GM19468 (cell line): Measurements from ENCODE around the gene DHDH.

Experiments
- ATAC-seq: cut with Tn5 transposase; IDR thresholded peaks from one replicate; pipeline ENCODE4 v1.9.1; 2021; ENCODE audit warnings: mild to moderate bottlenecking, moderate library complexity, moderate number of reproducible peaks; ENCODE audit not compliant: unreplicated experiment; ENCODE audit errors: extremely low read depth

The DHDH gene

DNA sequence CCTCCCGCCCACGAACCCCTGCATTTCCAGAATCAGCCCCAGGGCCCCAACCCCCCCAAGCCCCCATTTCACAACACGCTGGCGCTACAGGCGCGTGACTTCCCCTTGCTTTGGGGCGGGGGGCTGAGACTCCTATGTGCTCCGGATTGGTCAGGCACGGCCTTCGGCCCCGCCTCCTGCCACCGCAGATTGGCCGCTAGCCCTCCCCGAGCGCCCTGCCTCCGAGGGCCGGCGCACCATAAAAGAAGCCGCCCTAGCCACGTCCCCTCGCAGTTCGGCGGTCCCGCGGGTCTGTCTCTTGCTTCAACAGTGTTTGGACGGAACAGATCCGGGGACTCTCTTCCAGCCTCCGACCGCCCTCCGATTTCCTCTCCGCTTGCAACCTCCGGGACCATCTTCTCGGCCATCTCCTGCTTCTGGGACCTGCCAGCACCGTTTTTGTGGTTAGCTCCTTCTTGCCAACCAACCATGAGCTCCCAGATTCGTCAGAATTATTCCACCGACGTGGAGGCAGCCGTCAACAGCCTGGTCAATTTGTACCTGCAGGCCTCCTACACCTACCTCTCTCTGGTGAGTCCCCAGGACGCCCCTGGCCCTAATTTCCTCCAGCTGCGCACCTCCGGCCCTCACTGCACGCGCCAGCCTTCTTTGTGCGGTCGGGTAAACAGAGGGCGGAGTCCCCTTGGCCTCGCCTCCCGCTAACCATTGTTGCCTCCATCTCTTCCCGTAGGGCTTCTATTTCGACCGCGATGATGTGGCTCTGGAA, 31.7 kb downstream of the DHDH start, which contains the start of gene FTL:
Gene FTL (plus strand): TSS at position 270 of the 766 bp plus-strand sequence. CDS start 199 bp downstream, at position 469.
- ATAC-seq = peak; percentile 37

DNA sequence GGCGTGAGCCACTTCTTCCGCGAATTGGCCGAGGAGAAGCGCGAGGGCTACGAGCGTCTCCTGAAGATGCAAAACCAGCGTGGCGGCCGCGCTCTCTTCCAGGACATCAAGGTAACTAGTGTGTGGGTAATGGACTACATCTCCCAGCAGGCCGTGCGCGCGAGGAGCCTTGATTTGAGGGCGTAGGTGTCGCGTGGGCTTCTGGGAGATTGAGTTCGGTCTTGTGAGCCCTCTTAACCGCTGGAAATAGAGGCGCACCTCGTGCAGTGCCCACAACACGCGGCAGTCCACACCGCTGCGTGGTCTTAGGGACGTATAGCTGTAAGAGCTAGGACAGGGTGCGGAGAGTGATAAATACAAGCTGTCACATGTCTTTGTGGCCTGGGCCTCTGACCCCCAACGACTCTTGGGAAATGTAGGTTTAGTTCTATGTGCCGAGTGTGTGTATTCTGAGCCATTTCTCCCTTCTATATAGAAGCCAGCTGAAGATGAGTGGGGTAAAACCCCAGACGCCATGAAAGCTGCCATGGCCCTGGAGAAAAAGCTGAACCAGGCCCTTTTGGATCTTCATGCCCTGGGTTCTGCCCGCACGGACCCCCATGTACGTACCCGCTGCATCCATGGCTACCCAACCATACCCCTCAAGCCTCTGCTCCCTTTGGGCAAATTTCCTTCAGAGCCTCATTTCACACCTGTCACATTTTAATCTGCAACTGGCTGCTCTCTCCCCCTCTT, 32.5 kb downstream of the DHDH start:
- no peak for ATAC-seq

DNA sequence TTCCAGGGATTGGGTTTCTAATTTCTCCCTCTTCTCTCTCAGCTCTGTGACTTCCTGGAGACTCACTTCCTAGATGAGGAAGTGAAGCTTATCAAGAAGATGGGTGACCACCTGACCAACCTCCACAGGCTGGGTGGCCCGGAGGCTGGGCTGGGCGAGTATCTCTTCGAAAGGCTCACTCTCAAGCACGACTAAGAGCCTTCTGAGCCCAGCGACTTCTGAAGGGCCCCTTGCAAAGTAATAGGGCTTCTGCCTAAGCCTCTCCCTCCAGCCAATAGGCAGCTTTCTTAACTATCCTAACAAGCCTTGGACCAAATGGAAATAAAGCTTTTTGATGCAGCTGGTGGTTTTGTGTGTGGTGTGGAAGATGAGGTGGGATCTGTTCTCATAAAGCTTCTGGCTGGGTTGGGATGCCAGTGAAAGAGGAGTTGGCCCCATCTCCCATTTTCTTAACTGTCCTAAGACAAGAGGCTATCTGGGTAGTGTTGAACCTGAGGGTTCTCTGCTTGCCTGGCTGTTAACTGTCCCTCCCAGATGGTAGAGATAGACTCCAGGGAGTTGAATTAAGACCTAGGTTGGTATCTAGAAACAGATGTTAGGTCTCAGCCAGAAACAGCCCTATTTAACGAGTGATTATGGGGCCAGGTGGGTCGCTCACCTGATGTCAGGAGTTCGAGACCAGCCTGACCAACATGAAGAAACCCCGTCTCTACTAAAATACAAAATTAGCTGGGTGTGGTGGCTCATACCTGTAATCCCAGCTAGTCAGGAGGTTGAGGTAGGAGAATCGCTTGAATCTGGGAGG, 33.2 kb downstream of the DHDH start:
- no peak for ATAC-seq

DNA sequence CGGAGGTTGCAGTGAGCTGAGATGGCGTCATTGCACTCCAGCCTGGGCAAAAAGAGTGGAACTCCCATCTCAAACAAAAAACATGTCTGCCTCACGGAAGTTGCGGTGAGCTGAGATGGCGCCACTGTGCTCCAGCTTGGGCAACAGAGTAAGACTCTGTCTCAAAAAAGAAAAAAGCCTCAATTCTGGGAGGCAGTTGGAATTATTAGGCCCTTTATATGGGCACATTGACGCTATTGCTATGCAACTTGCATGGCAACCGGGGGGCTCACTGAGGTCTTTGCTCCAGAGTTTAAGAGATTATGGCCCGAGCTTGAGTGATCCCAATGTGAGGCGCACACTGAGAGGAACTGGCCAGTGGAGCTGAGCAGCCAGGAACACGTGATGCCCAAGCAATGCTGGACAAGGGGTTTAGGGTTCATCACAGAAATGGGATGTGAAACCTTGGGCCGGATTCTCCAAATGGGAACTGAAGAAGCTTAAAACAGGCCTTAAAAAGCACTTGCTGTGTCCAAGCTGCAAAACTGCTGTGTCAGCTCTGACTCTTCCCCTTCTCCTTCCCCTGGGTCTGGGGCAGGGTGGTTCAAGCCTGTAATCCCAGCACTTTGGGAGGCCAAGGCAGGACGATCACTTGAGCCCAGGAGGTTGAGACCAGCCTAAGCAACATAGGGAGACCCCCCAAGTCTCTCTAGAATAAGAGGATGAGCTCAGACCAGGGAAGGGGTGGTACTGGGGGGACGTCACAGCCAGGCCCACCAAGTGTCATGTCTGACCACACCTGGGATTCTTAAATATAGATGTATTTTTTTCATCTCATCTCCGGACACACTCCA, 34.1 kb downstream of the DHDH start:
- no peak for ATAC-seq

DNA sequence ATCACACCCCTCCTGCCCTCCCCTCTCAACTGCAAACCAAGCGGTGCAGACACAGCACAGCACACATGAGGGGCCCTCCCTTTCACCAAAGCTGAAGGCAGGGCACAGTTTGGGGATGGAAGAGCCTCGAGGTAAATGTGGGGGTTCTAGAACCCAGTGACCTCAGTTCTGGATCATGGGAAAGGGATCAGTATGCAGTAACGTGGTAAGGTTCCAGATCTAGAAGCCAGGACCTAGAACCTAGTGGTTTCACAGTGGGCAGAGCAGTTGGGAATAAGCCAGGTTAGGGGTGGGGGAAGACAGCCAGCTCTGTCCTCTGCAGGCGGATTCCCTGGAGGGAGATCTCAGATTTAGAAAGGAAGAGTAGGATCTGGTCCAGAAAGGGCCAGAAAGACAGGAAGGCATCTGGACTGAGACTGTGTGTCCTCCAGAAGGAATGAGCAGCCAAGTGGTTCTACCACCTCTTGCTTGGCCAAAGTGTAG, 34.7 kb downstream of the DHDH start:
- ATAC-seq = no peak

DNA sequence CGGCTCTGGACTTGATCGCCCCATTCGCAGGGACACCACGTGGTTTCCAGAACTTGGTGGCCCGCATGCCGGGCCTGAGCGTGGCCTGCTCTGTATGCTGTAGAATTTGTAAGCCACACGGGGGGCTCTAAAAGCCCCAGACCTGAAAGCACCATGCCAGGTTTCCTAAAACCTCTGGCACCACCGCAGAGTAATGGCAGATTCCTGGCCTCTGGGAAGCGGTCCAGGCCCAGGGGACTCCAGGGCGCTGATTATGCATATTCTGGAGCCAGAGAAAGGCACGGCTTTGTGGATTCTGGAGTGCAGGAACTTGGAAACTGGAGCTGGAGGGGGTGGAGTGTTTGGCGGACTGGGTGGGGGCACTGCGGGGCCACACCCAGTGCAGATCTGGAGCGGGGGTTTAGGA, 35.3 kb downstream of the DHDH start:
- no peak for ATAC-seq

DNA sequence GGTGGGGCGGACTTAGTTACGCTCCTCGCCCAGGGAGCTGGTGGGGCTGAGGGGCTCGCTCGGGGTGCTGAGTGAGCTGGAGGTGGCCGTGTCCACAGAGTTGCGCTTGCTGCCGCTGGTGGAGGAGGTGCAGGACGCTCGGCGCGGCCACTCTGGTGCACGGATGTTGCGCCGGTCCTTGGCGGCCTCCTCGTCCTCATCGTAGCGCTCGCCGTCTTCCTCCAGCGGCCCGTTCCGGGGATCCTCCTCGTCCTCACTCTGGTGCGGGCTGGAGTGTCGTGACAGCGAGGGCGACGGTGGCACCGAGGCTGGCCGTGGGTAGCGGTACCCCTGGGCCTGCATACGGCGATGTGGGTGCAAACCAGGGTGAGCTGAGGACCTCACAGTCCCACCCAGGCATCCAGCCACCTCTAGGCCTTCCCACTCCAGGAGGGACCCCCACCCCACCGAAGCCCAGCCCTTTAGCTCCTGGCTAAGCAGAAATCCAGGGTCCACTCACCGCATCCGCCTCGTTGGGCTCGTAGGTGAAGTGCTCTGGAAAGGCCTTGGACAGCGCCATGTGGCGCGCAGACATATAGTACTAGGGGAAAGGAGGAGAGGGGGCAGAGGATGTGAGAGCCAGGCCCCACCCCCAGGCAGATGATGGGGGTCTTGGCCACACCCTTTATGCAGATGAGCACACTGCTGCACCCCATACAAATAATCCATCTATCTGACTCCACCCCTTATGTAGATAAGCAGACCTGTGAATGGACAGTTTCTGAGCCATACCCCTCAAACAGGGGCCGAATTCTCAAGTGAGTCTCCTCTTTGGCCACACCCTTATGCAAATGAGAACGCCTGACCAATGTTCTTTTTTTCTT, 36.0 kb downstream of the DHDH start:
- ATAC-seq = no peak

DNA sequence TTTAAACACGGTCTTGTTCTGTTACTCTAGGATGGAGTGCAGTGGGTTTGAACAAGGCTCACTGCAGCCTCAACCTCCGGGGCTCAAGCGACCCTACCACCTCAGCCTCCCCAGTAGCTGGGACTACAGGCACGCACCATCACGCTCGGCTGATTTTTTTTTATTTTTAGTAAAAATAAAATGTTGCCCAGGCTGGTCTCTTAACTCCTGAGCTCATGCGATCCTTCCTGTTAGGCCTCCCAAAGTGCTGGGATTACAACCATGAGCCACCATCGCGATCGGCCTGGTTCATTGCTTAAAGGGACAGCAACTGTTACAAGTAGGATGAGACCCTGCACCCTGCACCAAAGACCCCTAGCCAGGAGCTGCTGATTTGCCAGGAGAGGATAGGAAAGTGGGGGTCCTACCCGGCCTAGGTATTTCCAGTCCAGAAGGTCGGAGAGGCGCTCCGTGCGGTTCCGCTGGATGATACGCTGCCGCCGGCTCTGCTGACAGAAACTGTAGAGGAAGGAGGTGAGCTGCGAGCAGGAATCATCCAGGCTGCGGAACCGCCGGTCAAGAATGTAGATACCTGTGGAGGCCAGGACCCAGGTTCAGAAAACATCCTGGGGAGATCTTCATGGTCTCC, 36.8 kb downstream of the DHDH start:
- ATAC-seq = no peak

DNA sequence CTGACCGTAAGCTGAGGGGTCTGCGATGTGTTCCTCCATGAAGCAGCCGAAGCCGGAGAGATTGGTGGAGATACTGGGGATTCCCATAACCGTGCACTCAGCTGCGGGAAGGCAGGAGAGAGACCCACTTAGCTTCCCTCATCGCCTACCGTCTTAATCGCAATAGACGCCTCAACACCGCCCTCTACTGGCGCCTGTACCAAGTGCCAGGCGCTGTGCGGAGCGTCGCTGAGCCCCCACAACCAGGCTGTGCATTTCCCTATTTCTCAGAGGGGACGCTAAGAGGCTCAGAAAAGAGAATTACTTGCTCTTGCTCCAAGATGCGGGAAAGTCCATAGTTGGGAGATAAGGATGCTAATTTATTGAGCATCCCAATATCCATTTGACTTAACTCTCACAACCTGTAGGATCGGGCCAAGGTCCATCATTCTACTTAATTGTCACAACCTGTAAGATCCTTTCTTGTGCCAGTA, 37.5 kb downstream of the DHDH start:
- ATAC-seq = no peak

DNA sequence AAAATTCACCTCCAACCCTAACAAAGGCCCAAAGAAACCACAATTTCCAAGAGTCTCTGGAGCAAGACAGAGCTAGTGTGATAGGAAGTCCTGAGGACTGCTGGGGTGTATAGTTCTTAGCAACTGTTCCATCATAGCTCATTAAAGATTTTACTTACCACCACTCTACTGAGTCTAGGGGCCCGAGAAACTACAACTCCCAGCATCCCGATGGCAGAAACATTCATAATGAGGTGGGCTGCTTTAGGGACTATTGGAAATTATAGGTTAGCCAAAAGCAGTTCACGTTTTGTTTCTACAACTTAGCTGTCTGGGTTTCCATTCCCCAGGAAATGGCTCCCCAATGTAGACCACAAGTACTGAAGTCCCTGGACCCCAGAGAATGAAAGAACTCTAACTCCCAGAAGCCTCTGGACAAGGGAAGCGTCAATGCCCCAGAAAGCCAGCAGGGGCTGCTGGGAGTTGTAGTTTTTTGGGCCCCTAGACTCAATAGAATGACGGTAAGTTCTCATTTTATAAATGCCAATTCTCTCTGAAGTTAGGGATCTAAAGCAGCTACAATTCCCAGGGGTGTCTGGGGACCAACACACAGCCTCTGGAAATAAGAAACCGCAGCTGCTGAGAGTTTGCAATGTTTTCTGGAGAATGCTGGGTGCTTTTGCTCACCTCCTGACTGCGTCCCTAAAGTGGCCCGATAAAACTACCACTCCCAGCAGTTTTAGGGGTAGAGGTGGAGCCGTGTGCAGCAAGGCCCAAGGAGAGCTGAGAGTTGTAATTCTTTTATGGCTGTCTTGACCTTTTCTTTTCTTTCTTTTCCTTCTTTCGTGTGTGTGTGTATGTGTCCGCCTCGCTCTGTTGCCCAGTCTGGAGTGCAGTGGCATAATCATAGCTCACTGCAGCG, 42.7 kb downstream of the DHDH start:
- no peak for ATAC-seq

DNA sequence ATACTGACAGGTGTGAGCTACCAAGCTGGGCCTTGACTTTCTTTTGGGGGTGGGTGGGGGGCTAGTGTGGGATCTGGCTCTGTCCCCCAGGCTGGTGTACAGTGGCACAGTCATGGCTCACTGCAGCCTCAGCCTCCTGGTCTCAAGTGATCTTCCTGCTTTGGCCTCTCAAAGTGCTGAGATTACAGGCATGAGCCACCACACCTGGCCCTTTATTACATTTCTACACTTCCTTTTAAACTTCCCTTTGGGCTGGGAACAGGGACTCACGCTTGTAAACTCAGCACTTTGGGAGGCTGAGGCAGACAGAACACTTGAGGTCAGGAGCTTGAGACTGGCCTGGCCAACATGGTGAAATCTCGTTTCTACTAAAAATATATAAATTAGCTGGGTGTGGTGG, 43.6 kb downstream of the DHDH start:
- no peak for ATAC-seq

DNA sequence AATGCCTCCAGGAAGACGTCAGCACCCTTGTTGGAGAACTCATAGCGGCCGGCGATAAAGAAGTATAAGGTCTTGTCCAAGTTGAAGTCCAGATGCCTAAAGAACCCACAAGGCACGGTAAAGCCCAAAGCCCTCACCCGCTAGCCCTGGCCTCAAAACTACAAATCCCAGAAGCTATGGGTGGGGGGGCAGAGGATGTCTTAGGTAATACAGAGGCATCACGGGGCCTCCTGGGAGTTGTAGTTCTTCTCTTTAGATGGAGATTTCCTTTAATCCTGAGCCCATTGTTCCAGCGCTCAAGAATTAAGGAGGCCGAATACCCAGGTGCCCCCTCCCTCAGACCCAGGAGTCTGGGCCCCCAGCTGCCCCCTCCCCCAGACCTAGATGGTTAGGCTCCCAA, 48.8 kb downstream of the DHDH start:
- ATAC-seq = no peak

DNA sequence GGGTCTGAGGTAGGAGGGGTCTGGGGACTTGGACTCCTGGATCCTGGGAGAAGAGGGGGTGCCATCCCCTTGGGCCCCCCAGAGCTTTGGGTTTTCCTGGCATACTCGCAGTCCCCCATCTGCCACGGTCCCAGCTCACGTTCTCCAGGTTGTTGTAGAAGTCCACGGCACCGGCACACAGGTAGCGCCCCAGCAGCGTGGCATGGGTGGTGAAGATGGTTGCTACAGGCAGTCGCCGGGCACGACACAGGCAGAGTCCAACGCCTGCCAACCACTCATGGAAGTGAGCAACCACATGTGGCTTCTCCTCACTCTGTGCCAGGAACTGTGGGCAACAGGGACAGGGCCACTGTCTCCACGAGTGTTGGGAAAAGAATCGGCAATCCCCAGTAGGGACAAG, 52.2 kb downstream of the DHDH start:
- no peak for ATAC-seq

DNA sequence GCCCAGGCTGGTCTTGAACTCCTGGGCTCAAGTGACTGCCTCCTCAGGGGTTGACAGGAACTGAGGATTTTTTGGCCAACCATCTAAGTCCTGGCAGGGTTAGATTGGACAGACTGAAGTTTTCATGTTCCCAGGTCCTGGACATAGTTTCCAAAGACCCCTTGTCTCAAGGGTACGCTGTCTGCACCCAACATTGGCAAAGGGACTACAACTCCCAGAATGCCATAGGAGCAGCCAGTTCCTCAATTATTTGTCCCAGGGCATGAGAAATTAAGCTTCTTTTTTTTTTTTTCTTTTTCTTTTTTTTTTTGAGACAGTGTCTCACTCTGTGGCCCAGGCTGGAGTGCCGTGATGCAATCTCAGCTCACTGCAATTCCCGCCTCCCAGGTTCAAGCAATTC, 52.7 kb downstream of the DHDH start:
- ATAC-seq = no peak

DNA sequence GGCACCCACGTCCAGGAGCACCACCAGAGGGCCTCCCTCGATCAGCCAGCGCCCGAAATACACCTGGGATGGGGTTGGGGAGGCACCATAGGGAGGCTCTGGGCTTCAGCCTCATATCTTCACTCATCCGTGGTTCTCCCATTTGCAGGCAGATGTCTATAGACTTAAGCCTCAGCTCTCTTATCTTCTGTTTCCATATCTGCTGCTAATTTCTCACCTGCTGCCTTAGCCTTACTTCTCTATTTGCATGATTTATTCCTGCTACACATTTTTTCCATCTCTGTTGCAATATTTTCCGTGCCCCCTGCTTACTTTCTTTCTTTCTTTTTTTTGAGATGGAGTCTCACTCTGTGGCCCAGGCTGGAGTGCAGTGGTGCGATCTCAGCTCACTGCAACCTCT, 53.8 kb downstream of the DHDH start:
- no peak for ATAC-seq

DNA sequence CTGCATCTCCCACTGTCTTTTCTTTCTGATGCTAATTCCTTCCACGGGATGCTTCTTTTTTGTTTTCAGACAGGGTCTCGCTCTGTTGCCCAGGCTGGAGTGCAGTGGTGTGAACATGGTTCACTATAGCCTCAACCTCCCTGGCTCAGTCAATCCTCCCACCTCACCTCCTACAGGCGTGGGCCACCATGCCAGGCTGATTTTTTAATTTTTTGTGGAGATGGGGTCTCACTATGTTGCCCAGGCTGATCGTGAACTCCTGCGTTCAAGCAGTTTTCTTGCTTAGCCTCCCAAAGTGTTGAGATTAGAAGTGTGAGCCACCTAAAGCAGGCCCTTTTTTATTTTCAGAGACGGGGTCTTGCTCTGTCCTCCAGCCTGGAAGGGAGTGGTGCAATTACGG, 54.8 kb downstream of the DHDH start:
- no peak for ATAC-seq

DNA sequence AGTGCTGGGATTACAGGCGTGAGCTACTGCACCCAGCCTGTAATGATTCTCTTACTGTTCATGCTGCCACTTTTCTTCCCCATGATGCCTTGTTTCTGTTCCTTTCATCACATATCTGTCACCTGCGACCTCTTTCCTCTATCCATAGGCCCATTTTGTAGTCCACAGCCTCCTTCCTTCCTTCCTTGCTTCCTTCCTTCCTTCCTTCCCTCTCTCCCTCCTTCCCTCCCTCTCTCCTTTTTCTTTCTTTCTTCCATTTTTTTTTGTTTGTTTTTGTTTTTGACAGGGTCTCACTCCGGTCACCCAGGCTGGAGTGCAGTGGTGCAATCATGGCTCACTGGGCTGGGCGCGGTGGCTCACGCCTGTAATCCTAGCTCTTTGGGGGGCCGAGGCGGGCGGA, 55.4 kb downstream of the DHDH start:
- no peak for ATAC-seq
